Pulmonary artery endothelial cell (primary cell): ENCODE measurements around the gene TFG. TPM values are rescaled to one million over a fixed set of nuclear protein-coding genes. Genes with fewer than 3 reads are reported as not detected.
A peak's percentile ranks its signal among the peaks of the same experiment; 100 is the strongest.
"Not testable (repeated sequence)": the region's sequence is repeated elsewhere in the genome, so short reads cannot be mapped to it uniquely, and the experiment has no call there.

ENCODE experiments used
- DNase-seq: peaks from one replicate; pipeline ENCODE4 v3.0.0-alpha.2; 2011; ENCODE audit warnings: low read depth, low spot score
- total RNA-seq: library from RNA; depleted of rRNA; stranded (reverse); fragments of >200 nt; gene quantifications from 2 replicates; pipeline ENCODE4 v1.2.3, GENCODE V29; 2014

Gene TFG
- 66.8 and 70.9 TPM in 2 replicates for total RNA-seq

- DNase-seq: peak; percentile 95
These were observed at the start of gene TFG for GRCh38 chr3:100708989-100709841. Gene TFG (plus strand): TSS chr3:100709494. CDS start chr3:100713686, 4,192 bp downstream.

- not testable (repeated sequence) for DNase-seq
These were observed 48.0 kb upstream of the TFG start for GRCh38 chr3:100661294-100661693.

DNA sequence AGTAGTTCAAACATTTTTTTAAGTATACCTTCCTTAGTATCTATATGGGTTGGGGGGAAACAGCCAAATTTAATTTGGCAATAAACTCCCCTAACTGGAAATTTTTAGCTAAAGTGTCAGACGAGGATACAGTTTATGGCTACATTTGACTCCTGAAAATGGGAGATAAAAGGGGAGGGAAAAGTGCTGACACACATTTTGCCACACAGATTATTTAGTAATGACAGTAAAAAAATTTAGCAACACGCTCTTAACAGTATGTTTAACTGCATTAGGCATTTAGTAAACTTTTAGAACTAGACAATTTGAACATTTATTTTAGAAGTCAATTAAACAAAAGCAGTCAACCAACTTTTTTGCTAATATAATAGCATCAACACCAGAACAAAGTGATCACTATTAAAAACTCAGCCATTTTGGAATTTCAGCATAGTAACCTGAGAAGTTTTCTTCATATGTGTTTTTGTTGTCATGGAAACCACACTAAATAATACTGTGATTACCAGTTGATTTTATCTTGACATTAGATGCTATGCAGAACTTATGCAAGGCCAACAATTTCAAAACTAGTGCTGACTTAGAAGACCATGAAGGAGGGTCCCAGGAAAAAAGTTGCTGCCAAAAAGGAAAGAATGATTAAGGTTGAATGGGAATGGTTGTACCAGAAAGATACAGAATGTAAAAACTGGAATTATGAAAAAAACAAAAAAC, 47.0 kb upstream of the TFG start:
- no peak for DNase-seq

- no peak for DNase-seq
These were observed 44.1 kb upstream of the TFG start for GRCh38 chr3:100665230-100665629.

DNA sequence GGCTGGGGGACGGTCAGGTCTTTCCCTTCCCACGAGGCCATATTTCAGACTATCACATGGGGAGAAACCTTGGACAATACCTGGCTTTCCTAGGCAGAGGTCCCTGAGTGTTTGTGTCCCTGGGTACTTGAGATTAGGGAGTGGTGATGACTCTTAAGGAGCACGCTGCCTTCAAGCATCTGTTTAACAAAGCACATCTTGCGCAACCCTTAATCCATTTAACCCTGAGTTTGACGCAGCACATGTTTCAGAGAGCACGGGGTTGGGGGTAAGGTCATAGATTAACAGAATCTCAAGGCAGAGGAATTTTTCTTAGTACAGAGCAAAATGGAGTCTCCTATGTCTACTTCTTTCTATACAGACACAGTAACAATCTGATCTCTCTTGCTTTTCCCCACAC, 42.6 kb upstream of the TFG start:
- DNase-seq: not testable (repeated sequence)

GRCh38 chr3:100667316-100667715, 42.0 kb upstream of the TFG start:
- not testable (repeated sequence) for DNase-seq

- not testable (repeated sequence) for DNase-seq
These were observed 38.3 kb upstream of the TFG start for GRCh38 chr3:100670995-100671394.

GRCh38 chr3:100681496-100681895, 27.8 kb upstream of the TFG start:
- DNase-seq: no peak

DNA sequence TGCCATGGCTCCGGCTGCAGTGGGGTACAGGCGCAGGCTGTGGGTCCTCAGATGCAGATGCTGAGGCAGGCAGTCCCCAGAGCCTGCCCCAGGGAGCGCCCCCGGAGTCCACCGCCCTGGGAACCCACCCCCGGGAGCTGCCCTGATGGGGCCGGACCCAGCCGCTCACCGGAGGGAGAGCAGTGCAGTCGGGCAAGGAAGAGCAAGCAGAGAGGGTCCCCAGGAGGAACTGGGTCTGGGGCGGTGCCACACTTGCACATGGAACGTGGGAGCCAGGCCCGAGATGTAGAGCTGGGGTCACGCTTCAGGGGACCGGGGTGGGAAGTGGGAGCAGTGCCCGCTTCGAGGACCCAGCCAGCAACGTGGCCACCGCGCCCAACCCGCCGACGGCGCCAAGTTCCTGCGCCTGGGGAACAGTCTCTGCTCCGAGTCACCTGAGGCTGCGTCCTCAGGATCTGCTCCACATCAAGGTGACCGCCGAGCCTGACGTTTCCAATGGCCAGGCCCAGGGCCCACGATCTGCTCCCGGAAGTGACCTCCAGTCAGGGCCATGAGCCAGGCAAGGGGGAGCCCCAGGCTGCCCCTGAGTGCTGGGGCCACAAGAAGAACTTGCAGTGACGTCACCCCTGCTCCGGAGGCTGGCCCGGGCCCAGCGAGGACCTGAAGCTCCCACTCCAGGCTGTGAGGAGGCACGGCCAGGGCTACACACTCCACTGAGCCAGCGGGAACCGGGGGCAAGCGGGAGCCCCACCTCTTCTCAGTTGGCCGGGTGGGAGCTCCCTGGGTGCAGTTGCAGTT, 27.0 kb upstream of the TFG start:
- no peak for DNase-seq

GRCh38 chr3:100682854-100683760, 26.2 kb upstream of the TFG start:
- DNase-seq: no peak

DNA sequence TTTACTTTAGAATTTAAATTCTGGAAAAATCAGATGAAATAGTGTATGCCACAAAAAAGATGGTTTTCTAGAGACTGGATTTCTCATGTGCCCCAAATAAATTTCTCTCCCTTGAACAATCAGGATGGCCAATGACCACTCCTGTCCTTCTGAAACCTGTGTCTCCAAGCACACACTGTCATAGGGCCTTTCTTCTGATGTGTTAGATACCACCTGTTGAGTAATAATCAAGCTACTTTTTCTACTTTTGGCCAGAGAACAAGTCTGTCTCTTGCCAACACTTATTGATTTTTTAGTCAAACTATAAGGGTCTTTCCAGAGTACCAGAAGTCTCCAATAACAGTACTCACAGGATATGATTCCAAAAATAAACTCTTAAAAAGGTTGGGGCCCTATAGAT, 16.1 kb upstream of the TFG start:
- no peak for DNase-seq

GRCh38 chr3:100695696-100696095, 13.6 kb upstream of the TFG start:
- DNase-seq: no peak

- no peak for DNase-seq
These were observed 13.1 kb upstream of the TFG start for GRCh38 chr3:100696161-100696560.

GRCh38 chr3:100697172-100697571, 12.1 kb upstream of the TFG start:
- DNase-seq: no peak

DNA sequence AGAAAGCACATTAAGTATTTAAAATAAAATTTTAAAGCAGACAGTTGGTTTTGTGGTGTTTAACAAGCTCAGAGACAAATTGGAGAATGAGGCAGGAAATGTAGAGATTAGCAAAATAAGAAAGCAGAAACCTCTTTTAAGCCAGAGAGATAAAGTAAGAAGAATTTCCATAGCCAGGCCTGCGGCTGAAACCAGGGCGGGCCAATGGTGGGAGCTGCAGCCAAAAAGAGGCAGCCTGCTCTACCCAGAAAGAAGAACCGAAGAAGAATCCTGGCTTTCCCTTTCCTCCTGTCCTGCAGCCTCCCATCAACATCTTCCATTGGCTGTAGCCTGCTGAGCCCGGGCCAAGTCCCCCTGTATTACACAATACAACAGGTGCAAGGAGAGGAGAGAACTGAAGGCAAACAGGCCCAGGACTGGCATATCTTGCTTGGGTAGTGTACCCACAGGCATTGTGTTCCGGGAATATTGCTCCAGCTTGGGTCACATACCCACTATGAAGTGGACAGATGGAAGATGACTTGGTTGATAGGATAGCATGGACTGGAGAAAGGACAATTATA, 11.5 kb upstream of the TFG start:
- no peak for DNase-seq

- DNase-seq: no peak
These were observed 10.6 kb upstream of the TFG start for GRCh38 chr3:100698736-100699135.

GRCh38 chr3:100700708-100701107, 8.6 kb upstream of the TFG start:
- DNase-seq: no peak

DNA sequence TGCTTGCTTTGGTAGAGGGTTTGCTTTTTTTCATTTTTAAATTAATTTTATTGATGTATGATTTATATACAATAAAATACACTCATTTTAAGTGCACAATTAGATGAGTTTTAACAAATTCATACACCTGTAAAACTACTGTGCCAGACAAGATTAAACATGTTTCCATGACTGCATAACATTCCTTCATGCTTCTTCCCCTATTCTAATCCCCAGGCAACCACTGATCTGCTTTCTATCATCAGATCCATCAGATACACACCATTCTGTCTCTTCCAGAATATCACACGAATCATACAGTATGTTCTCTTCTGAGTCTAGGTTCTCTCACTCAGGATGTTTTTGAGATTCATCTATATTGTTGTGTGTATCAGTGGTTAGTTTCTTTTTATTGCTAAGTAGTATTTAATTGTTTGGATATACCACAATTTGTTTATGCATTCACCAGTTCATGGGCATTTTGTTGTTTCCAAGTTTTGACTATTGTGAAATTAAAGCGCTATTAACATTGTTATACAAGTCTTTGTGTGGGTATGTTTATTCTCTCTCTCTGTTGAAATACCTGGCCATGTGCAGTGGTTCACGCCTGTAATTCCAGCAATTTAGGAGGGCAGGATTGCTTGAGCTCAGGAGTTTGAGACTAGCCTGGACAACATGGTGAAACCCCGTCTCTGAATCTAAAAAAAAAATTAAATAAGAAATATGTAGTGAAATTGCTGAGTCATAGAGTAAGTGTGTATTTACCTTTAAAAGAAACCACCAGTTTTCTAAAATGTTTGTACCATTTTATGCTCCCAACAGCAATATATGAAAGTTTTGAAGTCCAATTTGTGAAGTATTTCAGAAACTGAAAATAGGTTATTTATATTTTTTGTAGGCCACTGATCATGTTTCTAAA, 7.0 kb upstream of the TFG start:
- DNase-seq: no peak

DNA sequence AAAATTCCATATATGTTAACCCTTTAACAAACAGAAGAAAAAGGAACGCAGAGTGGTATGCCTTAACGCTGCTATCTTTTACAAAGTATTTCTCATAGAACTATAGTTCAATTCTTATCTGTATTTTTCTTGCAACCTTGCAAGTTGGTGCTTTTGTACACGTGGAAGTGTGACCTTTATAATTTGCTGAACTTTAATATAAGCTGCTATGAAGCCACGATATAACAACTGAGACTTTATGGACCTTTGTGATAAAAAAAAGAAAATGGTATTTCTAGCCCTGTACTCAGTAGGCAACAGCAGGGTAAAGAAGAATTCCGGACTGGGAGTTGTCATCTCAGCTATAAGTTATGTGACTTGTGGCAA, 6.3 kb upstream of the TFG start:
- DNase-seq: no peak

DNA sequence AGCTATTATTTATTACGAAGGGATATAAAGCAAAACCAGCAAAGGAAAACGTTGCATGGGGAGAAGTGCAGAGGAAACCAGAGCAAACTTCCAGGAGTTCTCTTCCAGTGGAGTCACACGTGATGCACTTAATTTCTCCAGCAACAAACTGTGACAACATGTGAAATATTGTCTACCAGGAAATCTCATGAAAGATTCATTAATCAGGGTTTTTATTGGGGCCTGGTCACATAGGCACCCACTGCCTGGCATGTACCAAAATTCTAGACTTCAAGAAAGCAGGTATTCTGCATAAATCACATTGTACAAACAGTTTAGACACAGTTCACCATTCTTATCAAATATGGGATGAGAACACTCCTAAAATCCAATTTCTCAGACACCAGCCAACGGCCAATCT, 5.4 kb upstream of the TFG start:
- no peak for DNase-seq
